Heart left ventricle (tissue), 13 donors: ENCODE results near the gene FZD10.

Experiments used
- CTCF ChIP-seq, 12 donors: fragments of 200-600 bp; sonication (generic) in 4 of 12; IDR thresholded peaks; one replicate each; pipeline versions ENCODE4 v1.5.0 to v1.8.0; 2018 to 2022; ENCODE audit warnings: antibody characterized with exemption in 12 of 12, mild to moderate bottlenecking in 5 of 12
- POLR2A ChIP-seq, 2 donors: fragments of 450-650 bp; IDR thresholded peaks; one replicate each; pipeline ENCODE4 v1.6.1; 2017; ENCODE audit warnings: antibody characterized with exemption in 2 of 2, mild to moderate bottlenecking in 2 of 2, moderate library complexity in 2 of 2
- donor health status: ischemic (EF 13 %, LVEDD 7.1; RV severe dilation, severe dysfunction).
- donor health status: DM: no; HTN: yes; CAD: no.
- donor health status: DM: no; HTN: no; CAD: no.
- donor health status: ischemic (EF 25% LVEDD 6.9; RV normal size, moderate dysfunction).
- donor health status: ischemic (EF 25% LVEDD 5.7; RV mildly dilated, moderate dysfunction).
- donor health status: ischemic (EF 35%, LVEDD 5.7; RV mildly dilated, moderate dysfunction).
- donor health status: nonischemic (EF 11% LVEDD 7.7; RV severe dilation, severe dysfunction).
- donor health status: DM: yes; HTN: yes; CAD: no.
- donor health status: PGD.
- donor health status: ischemic (EF 29% LVEDD 5.4; RV normal size, mild dysfunction).
- donor health status: nonischemic (EF 23%, LVEDD 6.1; RV moderate dilation, normal function).

GRCh38 chr12:130183585-130184370, 21.5 kb downstream of the FZD10 start:
- no peak for TF ChIP-seq CTCF (IDR thresholded peaks at IDR 0.05)
- no peak for TF ChIP-seq POLR2A (IDR thresholded peaks at IDR 0.05)
